CD8-positive, alpha-beta memory T cell (primary cell): ENCODE results near the gene SCAMP3. TPM values are rescaled to one million over a fixed set of nuclear protein-coding genes. Genes with fewer than 3 reads are reported as not detected.
"Not testable (repeated sequence)": the region's sequence is repeated elsewhere in the genome, so short reads cannot be mapped to it uniquely, and the experiment has no call there.

Experiments used
- CTCF ChIA-PET: fragments of 350-600 bp; sonication (Branson Sonifier 250); formaldehyde crosslinking; loops from one replicate; lab custom pipeline; 2021; ENCODE audit warnings: antibody characterized with exemption; lab: Charles Lee
- POLR2A ChIA-PET: fragments of 350-600 bp; sonication (Branson Sonifier 250); formaldehyde crosslinking; loops from one replicate; lab custom pipeline; 2021; ENCODE audit warnings: antibody characterized with exemption; lab: Charles Lee
- DNase-seq, 5 donors: peaks; one replicate each; pipeline versions ENCODE4 v3.0.0 to v3.0.0-alpha.2; 2020 to 2022; ENCODE audit warnings: mixed read lengths in 1 of 5
- H3K27ac ChIP-seq: one replicate; pipeline ENCODE4 v1.7.0; 2013; ENCODE audit warnings: low read depth, mild to moderate bottlenecking, low read length, moderate library complexity
- H3K27me3 ChIP-seq: 2 replicates; pipeline ENCODE4 v1.7.0; 2013; ENCODE audit warnings: low read length, mild to moderate bottlenecking; ENCODE audit not compliant: insufficient read depth, poor library complexity, severe bottlenecking
- H3K36me3 ChIP-seq: 2 replicates; pipeline ENCODE4 v1.7.0; 2013; ENCODE audit warnings: mild to moderate bottlenecking, low read length, moderate library complexity; ENCODE audit not compliant: insufficient read depth
- H3K4me1 ChIP-seq: 2 replicates; pipeline ENCODE4 v1.7.0; 2013; ENCODE audit warnings: mild to moderate bottlenecking, low read length, moderate library complexity; ENCODE audit not compliant: insufficient read depth
- H3K4me3 ChIP-seq: 2 replicates; pipeline ENCODE4 v1.7.0; 2013; ENCODE audit warnings: mild to moderate bottlenecking, low read length
- H3K9me3 ChIP-seq: 2 replicates; pipeline ENCODE4 v1.7.0; 2013; ENCODE audit warnings: mild to moderate bottlenecking, low read length
- H3K27ac Mint-ChIP-seq, 8 donors: one replicate each; pipeline ENCODE4 v1.8.0; 2020 to 2021; ENCODE audit warnings: mixed read lengths in 8 of 8, mild to moderate bottlenecking in 6 of 8, inconsistent platforms in 3 of 8, moderate library complexity in 3 of 8
- H3K27me3 Mint-ChIP-seq, 2 donors: one replicate each; pipeline ENCODE4 v1.8.0; 2020 to 2021; ENCODE audit warnings: mixed read lengths in 2 of 2, mild to moderate bottlenecking in 1 of 2, moderate library complexity in 1 of 2
- H3K36me3 Mint-ChIP-seq, 3 donors: one replicate each; pipeline ENCODE4 v1.8.0; 2020 to 2021; ENCODE audit warnings: mixed read lengths in 3 of 3, inconsistent platforms in 1 of 3, mild to moderate bottlenecking in 1 of 3
- H3K4me1 Mint-ChIP-seq, 3 donors: one replicate each; pipeline ENCODE4 v1.8.0; 2020 to 2021; ENCODE audit warnings: mixed read lengths in 3 of 3, inconsistent platforms in 1 of 3, mild to moderate bottlenecking in 1 of 3
- H3K4me3 Mint-ChIP-seq, 7 donors: one replicate each; pipeline ENCODE4 v1.8.0; 2020 to 2021; ENCODE audit warnings: mixed read lengths in 7 of 7, mild to moderate bottlenecking in 6 of 7, moderate library complexity in 4 of 7, inconsistent platforms in 2 of 7
- H3K9me3 Mint-ChIP-seq, 5 donors: one replicate each; pipeline ENCODE4 v1.8.0; 2020 to 2022; ENCODE audit warnings: mixed read lengths in 5 of 5, mild to moderate bottlenecking in 3 of 5, moderate library complexity in 2 of 5, inconsistent platforms in 1 of 5
- polyA plus RNA-seq: library from polyadenylated mRNA; unstranded; fragments of 300-500 nt; fragmentation: Illumina TruSeq; gene quantifications from one replicate; pipeline ENCODE4 v1.2.3, GENCODE V29; 2021
- total RNA-seq, 2 experiments: library from RNA; stranded (reverse); gene quantifications; one replicate each; pipeline ENCODE4 v1.2.3, GENCODE V29; 2021

SCAMP3 gene
- total and polyA plus RNA-seq, 3 experiments from 2014 or later = 152 to 179 (median 158) TPM

- H3K4me1 Mint-ChIP-seq = peaks cover 26 to 39% (median 38%) of the 10 kb centered on the region in 3 donors
- no peaks in the 10 kb centered on the region for H3K27me3 Mint-ChIP-seq
- POLR2A ChIA-PET = interaction anchor here (0.6 kb wide), 1 partner anchor 13 kb away, joined by 4 read pairs; no protein-coding TSS in a partner anchor
- H3K36me3 Mint-ChIP-seq = peaks cover 4 to 19% (median 8%) of the 10 kb centered on the region in 3 donors
- Histone ChIP-seq H3K4me3 (no peak overlapping the region), H3K27me3 (no peaks in the 10 kb centered on the region), H3K9me3 (no peaks in the 10 kb centered on the region), H3K27ac (no peak overlapping the region), H3K36me3 (peaks cover 11% of the 10 kb centered on the region), H3K4me1 (peaks cover 7% of the 10 kb centered on the region)
- peak overlapping the region in 6 of 7 donors; percentile 29 to 84 (median 76) for H3K4me3 Mint-ChIP-seq
- H3K9me3 Mint-ChIP-seq = no peaks in the 10 kb centered on the region
- peak overlapping the region in 2 of 8 donors; percentile 39 to 44 for H3K27ac Mint-ChIP-seq
- CTCF ChIA-PET = interaction anchor here (4.4 to 7.1 kb wide), 3 partner anchors 7 to 69 kb away, joined by 64 to 116 read pairs (median 79); partner anchors contain the start of genes CLK2, HCN3, RUSC1 and SCAMP3
- no peak for DNase-seq
These were observed 9.0 kb downstream of the SCAMP3 start for GRCh38 chr1:155253208-155253607.

DNA sequence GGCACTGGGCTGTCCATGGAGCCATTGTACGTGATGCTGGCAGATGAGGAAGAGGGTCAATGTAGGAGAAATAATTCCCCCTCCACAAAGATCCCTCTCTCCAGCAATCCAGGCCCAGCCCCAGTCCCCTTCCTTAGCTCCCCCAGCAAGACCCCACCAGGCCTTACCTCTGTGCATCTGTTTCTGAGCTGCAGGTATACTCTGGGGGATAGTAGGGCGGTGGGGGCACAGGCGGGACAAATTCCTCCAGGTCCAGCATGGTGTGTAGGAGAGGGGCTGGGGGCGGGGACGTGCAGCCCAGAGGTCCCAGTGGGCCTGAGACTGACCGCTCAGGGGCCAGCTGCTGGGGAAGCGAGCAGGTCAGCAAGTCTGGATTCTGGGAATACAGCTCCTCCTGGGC, 10.6 kb downstream of the SCAMP3 start:
- Histone ChIP-seq H3K4me3 (no peak overlapping the region), H3K4me1 (peaks cover 7% of the 10 kb centered on the region), H3K27me3 (no peaks in the 10 kb centered on the region), H3K9me3 (no peaks in the 10 kb centered on the region), H3K27ac (no peak overlapping the region), H3K36me3 (peaks cover 2% of the 10 kb centered on the region)
- H3K4me1 Mint-ChIP-seq = peaks cover 22 to 34% (median 28%) of the 10 kb centered on the region in 3 donors
- ChIA-PET CTCF (interaction anchor here (0.8 to 7.1 kb wide), 30 partner anchors 9 to 474 kb away, joined by 3 to 116 read pairs (median 7); partner anchors contain the start of genes CLK2, FDPS, HCN3 and KRTCAP2), POLR2A (interaction anchor here (0.5 to 3.3 kb wide), 4 partner anchors 10 to 432 kb away, joined by 3 to 16 read pairs (median 7); partner anchors contain the start of genes CLK2 and SCAMP3)
- H3K9me3 Mint-ChIP-seq = no peaks in the 10 kb centered on the region
- H3K27ac Mint-ChIP-seq = peak overlapping the region in 2 of 8 donors; percentile 27 to 41
- DNase-seq = no peak
- H3K27me3 Mint-ChIP-seq = no peaks in the 10 kb centered on the region
- peaks cover 0 to 7% (median 0%) of the 10 kb centered on the region in 3 donors for H3K36me3 Mint-ChIP-seq
- peak overlapping the region in 1 of 7 donors; percentile 17 for H3K4me3 Mint-ChIP-seq

GRCh38 chr1:155250633-155251449, 11.3 kb downstream of the SCAMP3 start:
- POLR2A ChIA-PET = interaction anchor here (1.0 to 3.3 kb wide), 4 partner anchors 11 to 313 kb away, joined by 6 to 16 read pairs (median 7); partner anchors contain the start of genes CLK2 and SCAMP3

DNA sequence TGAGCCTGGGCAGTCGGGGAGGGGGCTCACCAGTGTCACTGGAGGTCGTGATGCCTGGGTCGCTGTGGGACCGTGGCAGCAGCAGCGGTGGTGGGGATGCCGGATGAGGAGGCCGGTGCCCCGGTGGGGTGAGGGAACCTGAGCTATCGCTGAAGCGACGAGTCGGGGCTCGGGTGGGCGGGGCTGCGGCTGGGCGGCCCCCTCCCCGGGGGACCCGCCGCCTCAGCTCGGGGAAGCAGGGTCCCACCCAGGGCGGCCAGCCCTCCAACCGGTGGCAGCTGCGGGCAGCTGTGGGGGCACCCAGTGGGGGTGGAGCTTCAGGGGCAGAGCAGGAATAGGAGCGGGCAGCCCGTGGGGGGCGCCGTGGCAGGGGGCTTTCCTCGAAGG, 11.9 kb downstream of the SCAMP3 start:
- H3K27me3 ChIP-seq = no peaks in the 10 kb centered on the region
- Mint-ChIP-seq H3K9me3 (no peaks in the 10 kb centered on the region), H3K36me3 (no peaks in the 10 kb centered on the region), H3K27me3 (no peaks in the 10 kb centered on the region), H3K4me3 (peak overlapping the region; percentile 17 to 84 (median 62)), H3K27ac (peak overlapping the region in 3 of 8 donors; percentile 13 to 55 (median 24)), H3K4me1 (peaks cover 18 to 26% (median 20%) of the 10 kb centered on the region in 3 donors)
- POLR2A ChIA-PET = interaction anchor here (1.0 to 3.3 kb wide), 4 partner anchors 11 to 313 kb away, joined by 6 to 16 read pairs (median 7); partner anchors contain the start of genes CLK2 and SCAMP3
- peak overlapping the region; percentile 54 for H3K4me3 ChIP-seq
- H3K36me3 ChIP-seq = no peaks in the 10 kb centered on the region
- CTCF ChIA-PET = interaction anchor here (0.6 to 7.1 kb wide), 38 partner anchors 9 to 348 kb away, joined by 3 to 116 read pairs (median 6); partner anchors contain the start of genes CLK2, FDPS, HCN3 and KRTCAP2
- H3K27ac ChIP-seq = no peak overlapping the region
- peaks cover under 1% of the 10 kb centered on the region for H3K4me1 ChIP-seq
- H3K9me3 ChIP-seq = no peaks in the 10 kb centered on the region
- peak in 2 of 5 donors; percentile 17 to 52 for DNase-seq

More at GRCh38 chr1:155250633-155251449, 11.3 kb downstream of the SCAMP3 start:
- Mint-ChIP-seq H3K27ac (peak overlapping the region in 4 of 8 donors; percentile 13 to 83 (median 40)), H3K4me1 (peaks cover 20 to 32% (median 24%) of the 10 kb centered on the region in 3 donors), H3K9me3 (no peaks in the 10 kb centered on the region), H3K27me3 (no peaks in the 10 kb centered on the region), H3K4me3 (peak overlapping the region; percentile 17 to 84 (median 59)), H3K36me3 (no peaks in the 10 kb centered on the region)
- Histone ChIP-seq H3K27me3 (no peaks in the 10 kb centered on the region), H3K27ac (no peak overlapping the region), H3K9me3 (no peaks in the 10 kb centered on the region), H3K36me3 (no peaks in the 10 kb centered on the region), H3K4me3 (peak overlapping the region; percentile 54), H3K4me1 (peaks cover 5% of the 10 kb centered on the region)
- peak; percentile 88 to 97 (median 95) for DNase-seq
- CTCF ChIA-PET = interaction anchor here (0.6 to 7.1 kb wide), 48 partner anchors 9 to 475 kb away, joined by 3 to 116 read pairs (median 5); partner anchors contain the start of genes CLK2, FDPS, HCN3 and KRTCAP2

DNA sequence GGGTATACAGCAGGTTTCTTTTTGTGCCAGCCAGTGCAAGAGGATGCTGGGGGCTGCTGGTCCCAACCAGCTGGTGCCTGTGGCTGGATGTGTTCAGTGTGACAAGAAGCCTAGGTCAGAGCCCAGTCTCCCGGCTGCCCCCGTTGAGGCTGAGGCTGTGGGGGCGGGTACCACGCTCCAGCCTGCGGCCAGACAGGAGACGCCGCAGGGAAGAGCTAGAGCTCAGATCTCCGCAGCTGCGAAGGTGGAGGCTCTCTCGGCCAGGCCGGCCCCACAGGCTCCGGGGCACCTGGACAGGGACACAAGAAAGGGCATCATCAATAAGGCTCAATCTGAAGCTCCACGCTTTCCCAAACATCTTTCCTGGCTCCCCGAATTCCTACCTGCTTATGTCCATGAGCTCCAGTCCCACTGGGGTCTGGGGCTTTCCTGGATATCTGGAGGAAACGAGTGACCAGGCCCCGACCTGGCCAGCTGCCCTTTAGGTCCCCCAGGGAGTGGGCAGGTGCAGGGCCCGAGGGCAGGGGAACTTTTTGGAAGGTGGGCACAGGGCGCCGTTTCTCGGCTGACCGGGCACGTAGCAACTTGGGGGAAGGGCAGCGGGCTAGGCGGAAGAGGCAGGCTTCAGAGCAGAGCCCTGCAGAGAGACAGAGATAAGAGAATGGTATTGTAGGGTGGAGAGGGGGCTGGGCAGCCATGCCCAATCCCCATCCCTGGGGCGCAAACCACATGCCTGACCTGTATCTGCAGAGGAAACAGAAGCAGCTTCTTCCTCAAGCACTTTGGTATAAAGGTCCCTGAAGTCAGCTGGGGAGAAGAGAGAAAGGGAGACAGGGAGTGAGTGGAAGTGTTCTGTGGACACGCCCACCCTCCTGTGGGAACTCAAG, 14.2 kb downstream of the SCAMP3 start:
- H3K27me3 Mint-ChIP-seq = peaks cover 4 to 9% of the 10 kb centered on the region in 2 donors
- H3K9me3 Mint-ChIP-seq = peaks cover 0 to 3% (median 3%) of the 10 kb centered on the region in 5 donors
- H3K9me3 ChIP-seq = no peaks in the 10 kb centered on the region
- no peaks in the 10 kb centered on the region for H3K36me3 ChIP-seq
- H3K27me3 ChIP-seq = no peaks in the 10 kb centered on the region
- peaks cover 0 to 3% (median 2%) of the 10 kb centered on the region in 3 donors for H3K36me3 Mint-ChIP-seq
- ChIA-PET CTCF (interaction anchor here (1.0 to 7.1 kb wide), 5 partner anchors 13 to 75 kb away, joined by 3 to 116 read pairs (median 20); partner anchors contain the start of genes KRTCAP2, RUSC1, SCAMP3 and THBS3), POLR2A (interaction anchor here (0.8 kb wide), 1 partner anchor 1078 kb away, joined by 3 read pairs; no protein-coding TSS in a partner anchor)
- peak overlapping the region in 1 of 8 donors; percentile 62 for H3K27ac Mint-ChIP-seq
- H3K4me1 ChIP-seq = peaks cover 18% of the 10 kb centered on the region
- peaks cover 22 to 27% (median 26%) of the 10 kb centered on the region in 3 donors for H3K4me1 Mint-ChIP-seq
- no peak overlapping the region for H3K4me3 ChIP-seq
- H3K27ac ChIP-seq = no peak overlapping the region
- no peak overlapping the region for H3K4me3 Mint-ChIP-seq
- no peak for DNase-seq

GRCh38 chr1:155246796-155247195, 15.4 kb downstream of the SCAMP3 start:
- DNase-seq, H3K4me3 ChIP-seq, H3K9me3 Mint-ChIP-seq, CTCF ChIA-PET, H3K27me3 ChIP-seq, H3K36me3 Mint-ChIP-seq, H3K9me3 ChIP-seq, H3K27ac ChIP-seq, H3K27me3 Mint-ChIP-seq, H3K36me3 ChIP-seq: not testable (repeated sequence)
- peaks cover 22% of the 10 kb centered on the region for H3K4me1 ChIP-seq
- Mint-ChIP-seq H3K27ac (peak overlapping the region in 4 of 8 donors; percentile 22 to 69 (median 45)), H3K4me1 (peaks cover 22 to 35% (median 29%) of the 10 kb centered on the region in 3 donors), H3K4me3 (peak overlapping the region in 1 of 7 donors; percentile 60)
- POLR2A ChIA-PET = interaction anchor here (0.5 to 0.8 kb wide), 2 partner anchors 12 to 1077 kb away, joined by 3 read pairs; no protein-coding TSS in a partner anchor
